Stimulated activated CD8-positive, alpha-beta memory T cell treated with anti-CD3 and anti-CD28 coated beads, Interleukin-15, amount 100 ng/mL, for 48 hours (primary cell): Measurements from ENCODE around the gene RAPH1.

Source experiments
- DNase-seq, 2 donors: peaks; one replicate each; pipeline ENCODE4 v3.0.0-alpha.2; 2020; ENCODE audit warnings: low read depth in 2 of 2

The RAPH1 gene, protein sequence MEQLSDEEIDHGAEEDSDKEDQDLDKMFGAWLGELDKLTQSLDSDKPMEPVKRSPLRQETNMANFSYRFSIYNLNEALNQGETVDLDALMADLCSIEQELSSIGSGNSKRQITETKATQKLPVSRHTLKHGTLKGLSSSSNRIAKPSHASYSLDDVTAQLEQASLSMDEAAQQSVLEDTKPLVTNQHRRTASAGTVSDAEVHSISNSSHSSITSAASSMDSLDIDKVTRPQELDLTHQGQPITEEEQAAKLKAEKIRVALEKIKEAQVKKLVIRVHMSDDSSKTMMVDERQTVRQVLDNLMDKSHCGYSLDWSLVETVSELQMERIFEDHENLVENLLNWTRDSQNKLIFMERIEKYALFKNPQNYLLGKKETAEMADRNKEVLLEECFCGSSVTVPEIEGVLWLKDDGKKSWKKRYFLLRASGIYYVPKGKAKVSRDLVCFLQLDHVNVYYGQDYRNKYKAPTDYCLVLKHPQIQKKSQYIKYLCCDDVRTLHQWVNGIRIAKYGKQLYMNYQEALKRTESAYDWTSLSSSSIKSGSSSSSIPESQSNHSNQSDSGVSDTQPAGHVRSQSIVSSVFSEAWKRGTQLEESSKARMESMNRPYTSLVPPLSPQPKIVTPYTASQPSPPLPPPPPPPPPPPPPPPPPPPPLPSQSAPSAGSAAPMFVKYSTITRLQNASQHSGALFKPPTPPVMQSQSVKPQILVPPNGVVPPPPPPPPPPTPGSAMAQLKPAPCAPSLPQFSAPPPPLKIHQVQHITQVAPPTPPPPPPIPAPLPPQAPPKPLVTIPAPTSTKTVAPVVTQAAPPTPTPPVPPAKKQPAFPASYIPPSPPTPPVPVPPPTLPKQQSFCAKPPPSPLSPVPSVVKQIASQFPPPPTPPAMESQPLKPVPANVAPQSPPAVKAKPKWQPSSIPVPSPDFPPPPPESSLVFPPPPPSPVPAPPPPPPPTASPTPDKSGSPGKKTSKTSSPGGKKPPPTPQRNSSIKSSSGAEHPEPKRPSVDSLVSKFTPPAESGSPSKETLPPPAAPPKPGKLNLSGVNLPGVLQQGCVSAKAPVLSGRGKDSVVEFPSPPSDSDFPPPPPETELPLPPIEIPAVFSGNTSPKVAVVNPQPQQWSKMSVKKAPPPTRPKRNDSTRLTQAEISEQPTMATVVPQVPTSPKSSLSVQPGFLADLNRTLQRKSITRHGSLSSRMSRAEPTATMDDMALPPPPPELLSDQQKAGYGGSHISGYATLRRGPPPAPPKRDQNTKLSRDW

DNA sequence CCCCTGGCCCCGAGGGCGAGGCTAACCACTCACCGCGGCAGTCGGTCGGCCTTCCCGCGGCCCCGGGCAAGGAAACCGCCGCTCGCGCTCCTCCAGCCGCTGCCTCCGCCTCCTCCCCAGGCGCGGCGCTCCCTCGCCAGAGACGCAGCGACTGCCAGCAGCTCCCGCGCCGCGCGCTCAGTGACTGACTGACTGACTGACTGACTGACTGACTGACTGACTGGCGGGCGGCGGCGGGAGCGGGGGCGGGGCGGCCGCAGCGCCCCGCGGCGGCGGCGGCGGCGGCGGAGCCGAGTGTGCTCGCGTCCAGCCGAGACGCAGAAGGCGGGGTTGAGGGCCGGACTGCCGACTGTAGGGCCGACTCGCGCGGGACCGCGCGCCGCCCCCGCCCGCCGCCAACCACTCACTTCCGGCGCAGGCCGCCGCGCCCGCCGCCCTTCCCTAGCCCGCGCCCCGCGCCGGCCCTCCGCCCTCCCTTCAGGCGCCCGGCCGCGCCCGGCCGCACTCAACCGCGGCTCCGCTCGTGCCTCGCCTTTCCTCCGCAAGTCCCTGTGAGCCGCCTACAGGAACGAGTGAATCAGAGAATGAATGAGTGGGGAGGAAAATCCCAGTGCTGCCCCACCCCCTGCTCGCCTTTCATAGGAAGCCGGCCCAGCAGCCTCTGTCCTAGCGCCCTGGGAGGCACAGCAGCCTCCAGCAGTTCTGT lies at the start of gene RAPH1:
Gene RAPH1 (minus strand): TSS at position 224 of the 706 bp plus-strand sequence. CDS start 39,948 bp downstream, outside the sequence.
- peak; percentile 38 to 41 for DNase-seq

DNA sequence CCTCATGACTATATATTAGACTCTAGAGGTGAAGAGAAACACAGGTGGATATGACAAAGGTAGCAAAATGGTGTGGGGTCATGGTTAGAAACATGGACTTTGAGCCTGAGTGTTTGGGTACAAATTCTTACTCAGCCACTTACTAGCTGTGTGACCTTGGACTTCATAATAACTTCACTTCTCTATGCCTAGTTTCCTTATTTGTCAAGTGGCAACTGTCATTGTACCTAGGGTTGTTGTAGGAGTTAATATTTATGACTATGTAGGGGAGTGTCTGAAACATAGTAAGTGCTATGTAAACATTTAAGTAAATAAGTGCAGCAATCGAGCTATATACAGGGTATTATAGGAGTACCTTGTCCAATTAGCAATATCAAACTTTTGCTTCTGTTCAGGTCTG lies 49.7 kb upstream of the RAPH1 start:
- no peak for DNase-seq

DNA sequence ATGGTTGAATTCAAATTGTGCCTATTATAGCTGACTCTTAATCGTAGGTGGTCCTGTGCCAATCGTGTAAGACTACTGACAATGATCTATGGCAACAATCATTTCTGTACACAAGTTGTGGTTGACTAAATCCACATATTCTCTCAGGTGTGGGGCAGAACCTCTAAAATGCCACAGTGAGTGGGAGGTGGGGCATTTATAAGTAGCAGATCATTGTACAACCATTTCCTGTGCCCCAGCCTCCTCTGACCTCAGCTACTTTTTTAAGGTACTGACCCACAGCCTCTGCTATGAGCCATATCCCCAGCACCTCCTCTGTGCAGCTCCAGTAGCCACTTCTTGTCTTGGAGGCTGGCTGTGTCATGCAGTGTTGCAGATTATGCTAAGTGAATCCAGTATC lies 48.6 kb upstream of the RAPH1 start:
- DNase-seq, result peak; percentile 44

DNA sequence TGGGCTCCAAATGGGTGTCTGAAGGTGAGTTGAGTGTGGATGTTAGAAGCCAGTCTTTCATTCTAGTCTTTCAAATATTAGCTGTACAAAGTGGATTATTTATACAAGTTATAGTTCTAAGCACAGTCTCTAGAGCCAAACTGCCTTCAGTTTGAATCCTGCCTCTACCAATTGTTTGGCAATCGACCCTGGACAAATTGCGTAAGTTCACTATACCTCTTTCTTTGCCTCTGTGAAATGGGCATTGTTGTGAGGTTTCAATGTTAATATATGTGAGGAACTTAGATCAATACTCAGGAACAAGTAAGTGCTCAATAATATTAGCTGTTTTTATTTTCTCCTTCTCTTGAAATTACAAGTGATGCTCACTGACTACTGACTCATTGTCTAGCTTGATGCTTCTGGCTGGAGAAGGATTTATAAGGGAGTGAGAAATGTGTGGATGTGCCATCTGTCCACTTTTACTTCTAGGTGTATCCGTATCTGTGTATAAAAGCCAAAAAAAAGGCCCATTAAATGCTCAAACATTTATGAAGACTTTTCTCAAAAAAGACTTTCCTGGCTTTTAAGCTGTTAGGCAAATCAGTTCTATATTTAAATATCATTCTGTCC lies 48.1 kb upstream of the RAPH1 start:
- DNase-seq, result no peak

DNA sequence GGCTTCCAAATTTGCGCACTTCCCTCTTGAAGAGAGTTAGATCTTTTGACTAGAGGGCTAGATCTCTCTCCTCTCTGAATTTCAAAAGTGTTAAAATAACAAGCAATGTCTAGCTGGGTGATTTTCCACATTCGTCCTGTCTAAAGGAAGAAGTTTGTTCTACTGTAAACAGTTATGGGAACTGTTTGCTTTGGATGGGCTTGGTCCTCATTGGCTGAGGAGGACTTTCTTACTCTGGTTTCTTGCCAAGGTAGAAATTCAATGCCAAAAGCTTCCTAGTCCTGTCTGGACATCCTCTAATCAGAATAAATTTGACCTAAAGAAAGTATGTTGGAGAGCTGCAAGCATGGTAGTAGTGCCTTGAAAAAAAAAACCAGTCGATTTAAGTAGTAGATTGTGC lies 47.4 kb upstream of the RAPH1 start:
- no peak for DNase-seq

DNA sequence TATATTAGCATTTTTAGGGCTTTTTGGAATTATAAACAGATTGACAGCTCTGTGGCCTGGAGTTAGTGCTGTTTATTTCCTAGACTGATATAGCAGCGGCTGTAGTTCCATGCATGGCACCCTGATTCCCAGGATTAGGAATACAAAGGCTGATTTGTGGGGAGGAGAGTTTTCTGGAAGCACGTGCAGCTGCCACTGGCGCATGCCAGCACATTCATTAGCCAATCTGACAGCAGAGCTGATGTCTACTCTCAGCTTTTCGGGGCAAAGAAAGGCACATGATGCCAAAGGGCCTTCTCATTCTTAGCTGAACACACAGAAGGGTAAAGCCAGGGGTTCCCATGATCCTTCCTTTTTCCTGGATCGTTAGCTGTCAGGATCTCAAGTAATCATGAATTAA lies 45.7 kb upstream of the RAPH1 start:
- no peak for DNase-seq

DNA sequence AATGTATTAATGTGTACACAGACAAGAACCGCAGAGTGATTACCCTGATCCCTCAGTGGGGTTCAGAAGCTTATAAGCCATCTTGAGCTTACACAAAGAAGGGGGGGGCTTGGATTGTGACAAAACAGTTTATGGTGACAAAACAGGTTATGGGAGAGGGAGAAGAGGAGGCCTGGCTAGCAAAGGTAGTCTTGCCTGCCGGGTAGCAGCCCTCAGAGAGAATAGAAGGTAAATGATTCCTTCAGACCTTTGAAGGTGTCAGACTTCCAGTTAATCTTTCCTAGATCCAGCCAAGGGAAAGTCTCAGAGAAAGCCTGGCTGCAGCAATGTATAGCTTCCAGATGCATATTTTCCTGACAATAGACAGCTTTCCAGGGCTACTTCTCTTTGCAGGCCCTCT lies 44.6 kb upstream of the RAPH1 start:
- no peak for DNase-seq

DNA sequence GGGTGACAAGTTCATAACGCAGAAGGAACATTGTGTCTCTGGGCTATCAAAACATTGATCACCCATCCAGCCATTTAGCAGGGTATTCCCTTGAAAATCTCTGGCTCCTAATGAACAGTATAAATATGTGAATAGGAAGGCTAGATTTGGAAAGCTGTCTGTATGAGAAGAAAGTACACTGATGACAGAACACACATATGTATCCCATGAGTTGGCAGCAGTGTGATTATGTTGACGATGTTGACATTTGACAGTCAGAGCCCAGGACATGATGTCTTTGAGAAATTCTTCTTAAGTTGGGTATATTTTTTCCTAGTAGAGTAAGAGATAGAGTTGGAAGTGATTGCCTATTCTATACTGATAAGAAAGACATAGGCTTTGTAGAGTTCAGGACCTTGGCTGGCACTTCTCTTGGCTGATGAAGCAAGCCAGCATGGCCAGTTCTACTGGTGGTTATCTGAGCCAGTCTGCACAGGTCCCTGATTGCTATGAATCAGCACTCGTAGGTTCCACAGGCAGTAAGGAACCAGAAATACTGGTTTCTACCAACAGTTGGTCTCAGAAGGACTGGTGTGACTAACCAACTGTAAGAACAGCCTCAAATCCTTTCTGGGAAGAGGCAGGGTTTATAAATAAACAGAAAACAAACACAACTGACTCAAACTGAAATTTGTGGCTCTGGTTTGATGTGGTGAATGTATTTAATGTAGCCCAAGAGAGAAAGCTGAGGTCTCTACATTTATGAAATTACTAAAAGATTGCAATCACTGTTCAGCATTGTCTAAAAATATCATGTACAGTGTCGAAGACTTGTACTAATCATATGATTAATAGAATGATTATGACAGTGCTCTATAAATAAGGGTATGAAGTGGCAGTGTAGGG lies 43.9 kb upstream of the RAPH1 start:
- peak in 1 of 2 donors; percentile 21 for DNase-seq

DNA sequence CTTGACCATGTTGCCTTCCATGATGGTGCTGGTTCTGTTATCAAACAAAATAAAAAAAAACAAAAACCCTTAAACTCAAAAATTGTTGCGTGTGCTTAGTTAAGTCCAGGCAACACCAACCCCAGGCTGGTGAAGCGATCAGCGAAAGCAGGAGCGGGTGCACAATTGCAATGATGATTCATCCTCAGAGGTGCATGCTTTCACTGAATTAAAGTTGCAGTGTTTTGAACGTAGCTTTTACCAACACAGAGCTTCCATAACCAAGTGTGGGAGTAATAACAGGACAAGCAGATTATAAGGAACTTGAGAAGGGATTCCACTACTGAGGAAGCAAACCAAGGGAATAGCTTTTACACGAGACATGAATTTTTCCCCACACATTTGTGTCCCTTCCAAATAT lies 39.7 kb upstream of the RAPH1 start:
- DNase-seq, result no peak

DNA sequence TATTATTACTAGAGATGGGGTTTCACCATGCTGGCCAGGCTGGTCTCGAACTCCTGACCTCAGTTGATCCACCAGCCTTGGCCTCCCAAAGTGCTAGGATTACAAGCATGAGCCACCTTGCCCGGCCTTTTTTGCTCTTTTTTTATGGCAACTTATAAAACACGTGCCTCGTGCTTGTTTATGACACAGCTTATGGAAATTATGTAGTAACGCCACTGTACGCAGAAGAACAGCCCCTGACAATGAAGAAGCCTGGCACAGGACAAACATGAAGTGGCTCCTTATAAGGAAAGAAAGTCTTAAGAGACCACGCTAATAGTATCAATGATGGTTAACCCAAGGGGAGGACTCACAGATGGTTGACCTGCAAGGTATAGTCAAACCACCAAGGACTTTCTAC lies 37.2 kb upstream of the RAPH1 start:
- DNase-seq, result no peak

DNA sequence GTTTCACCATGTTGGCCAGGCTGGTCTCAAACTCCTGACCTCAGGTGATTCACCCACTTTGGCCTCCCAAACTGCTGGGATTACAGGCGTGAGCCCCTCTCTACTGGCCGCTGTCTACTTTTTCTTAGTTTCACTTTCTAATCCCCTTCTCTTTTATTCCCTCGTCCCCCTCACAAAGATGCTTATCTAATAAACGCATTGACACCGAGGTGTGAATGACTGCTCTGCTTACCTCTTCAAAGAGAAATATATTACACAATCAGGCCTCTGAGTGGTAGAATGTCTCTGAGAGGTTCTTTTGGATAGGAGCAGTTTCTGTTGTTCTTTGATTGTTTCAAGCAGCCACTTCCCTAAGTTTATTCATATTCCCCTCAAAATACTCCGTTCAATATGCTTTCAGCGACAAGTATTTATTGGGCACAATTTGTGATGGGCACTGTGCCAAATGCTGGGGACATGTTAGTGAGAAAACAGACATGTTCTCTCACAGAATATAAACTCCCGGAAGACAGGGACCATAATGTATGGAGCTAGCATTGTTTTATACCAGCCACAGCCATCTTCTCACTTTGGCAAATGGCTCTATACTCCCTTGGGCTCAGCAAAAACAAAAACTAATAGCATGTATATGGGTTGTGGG lies 34.7 kb upstream of the RAPH1 start:
- DNase-seq, result no peak

DNA sequence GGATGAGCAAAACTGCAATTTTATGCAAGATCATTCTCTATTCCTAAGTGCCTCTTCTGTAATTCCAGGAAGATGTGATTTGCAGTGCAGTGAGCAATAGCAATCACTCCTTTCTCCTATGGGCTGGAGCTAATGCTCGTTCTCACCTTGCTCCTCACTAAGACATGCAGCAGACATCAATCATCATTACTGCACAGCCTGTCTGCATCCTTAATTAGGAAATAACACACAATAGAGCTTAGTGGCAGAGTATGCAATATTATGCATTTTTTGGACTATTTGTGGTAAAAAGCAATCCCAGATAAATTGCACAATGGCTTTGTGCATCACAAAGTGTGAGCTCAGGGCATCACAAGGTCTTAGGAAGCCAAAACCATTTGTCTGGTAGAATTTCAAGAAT lies 32.6 kb upstream of the RAPH1 start:
- no peak for DNase-seq

DNA sequence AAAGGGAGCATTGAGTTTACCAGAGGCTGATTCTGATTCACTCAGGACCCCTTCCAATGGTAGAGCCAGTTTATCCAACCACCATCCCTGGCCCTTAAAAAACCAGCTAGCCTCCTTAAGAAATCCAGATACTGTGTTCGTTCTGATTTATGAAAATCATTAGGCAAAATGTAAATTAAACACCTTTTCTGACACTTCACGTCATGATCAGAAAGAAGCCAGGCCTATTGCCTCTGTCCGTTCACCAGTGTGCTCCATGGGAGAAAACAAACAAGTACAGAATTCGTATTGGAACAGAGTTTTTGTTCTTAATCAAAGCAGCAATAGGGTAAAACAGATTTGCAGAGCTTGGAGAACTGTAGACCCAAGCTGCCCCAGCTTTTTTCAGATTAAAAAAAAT lies 31.1 kb upstream of the RAPH1 start:
- DNase-seq, result no peak

DNA sequence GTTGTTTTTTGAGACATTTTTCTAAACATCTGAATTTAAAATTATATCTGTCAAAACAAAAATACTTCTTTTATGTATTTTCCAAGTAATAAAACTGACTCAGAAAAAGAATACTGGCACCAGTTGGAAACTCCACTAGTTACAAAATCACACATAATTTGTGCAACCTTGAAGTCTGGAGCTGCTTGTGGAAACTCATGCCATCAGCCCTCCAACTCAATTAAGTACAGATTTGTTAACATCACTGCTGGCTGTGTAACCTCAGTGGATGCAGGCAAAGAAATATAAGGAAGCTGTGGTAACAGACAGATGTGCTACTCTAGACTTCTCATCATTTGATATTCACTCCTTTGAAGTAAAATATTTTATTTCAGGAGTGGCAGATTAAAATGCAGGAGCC lies 30.0 kb upstream of the RAPH1 start:
- no peak for DNase-seq

DNA sequence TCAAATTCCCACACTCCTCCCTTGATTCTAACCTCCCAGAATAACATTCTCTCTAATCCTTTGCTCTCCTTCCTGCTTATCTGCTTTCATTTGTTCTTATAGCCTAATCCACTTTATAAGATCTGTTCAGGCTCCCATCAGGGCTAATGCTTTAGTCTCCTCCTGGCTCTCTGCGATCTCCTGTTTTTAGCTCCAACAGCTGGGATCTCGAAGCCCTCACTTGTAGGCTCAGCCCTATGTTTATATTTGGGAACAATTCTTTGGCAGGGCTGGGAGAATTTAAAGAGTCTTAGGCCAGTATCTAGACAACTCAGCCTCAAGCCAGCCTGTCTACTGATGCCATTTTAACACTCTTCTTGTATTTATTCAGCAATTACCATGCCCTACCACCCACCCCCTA lies 27.2 kb upstream of the RAPH1 start:
- no peak for DNase-seq

DNA sequence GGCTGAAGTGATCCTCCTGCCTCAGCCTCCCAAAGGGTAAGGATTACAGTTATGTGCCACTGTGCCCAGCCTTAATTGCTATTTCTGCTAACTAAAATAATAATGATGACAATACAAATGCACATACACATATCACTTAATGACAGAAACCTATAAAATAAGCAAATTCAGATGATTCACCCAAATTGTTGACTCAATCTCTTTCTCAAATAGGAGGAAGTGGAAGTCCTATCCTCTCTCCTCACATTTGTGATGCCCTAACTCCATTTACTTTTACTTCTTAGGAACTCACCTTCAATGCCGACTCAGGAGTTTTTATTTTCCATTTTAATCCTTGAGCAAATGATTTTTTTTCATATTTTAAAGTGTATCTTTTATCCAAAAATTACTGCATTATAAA lies 24.5 kb upstream of the RAPH1 start:
- no peak for DNase-seq

DNA sequence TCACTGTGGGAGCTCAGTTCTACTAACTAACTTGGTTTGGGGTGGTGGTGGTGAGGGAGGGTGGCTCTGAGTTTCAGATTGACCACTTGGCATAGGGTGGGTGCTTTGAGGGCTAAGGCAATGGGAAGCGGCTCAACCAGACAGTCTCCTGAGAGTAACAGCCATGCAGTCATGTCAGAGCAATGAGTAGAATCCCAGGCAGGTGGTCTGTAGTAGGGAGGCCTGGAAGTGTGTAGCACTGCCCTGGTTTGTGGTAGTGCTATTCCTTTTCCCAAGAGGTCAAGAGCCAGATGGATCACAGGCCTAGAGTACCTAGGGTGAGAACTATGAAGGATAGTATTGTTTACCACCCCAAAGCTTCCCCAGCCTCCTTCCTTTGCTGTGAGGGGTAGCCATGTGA lies 18.7 kb upstream of the RAPH1 start:
- no peak for DNase-seq

DNA sequence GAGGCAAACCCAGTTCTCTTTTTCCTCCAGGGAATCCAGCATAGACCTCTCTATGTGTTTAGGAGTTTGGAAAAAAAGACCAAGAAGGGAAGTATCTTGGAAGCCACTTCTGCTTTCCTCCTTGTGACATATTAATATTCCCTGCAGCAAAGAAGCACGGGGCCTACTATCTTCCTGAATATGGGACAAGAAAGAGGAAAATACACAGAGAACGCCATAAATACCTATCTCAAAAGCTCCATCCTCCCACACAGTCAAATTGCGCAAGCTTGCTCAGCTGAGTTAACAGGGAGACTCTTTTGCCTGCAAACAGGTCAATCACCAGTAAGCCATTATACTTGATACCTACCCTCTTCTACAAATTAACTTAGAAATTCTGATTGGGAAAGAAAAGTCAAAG lies 16.7 kb upstream of the RAPH1 start:
- no peak for DNase-seq

DNA sequence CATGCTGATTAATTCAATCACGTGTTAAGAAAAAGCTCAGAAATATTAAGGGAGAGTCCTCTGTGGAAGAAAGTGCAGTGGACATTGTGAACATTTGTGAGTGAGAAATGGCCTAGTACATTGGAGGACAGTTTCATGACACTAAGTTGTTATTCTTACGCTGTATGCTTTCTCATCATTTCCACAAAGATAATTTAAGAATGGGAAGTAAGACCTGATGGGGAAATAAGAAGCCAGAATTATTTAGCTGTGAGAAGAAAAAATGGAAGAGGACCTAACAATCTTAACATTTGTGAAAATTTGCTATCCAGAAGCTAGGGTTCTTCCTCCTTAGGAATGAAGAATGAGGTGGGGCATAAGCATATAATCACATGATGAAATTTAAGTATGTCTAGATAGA lies 15.2 kb upstream of the RAPH1 start:
- DNase-seq, result no peak

DNA sequence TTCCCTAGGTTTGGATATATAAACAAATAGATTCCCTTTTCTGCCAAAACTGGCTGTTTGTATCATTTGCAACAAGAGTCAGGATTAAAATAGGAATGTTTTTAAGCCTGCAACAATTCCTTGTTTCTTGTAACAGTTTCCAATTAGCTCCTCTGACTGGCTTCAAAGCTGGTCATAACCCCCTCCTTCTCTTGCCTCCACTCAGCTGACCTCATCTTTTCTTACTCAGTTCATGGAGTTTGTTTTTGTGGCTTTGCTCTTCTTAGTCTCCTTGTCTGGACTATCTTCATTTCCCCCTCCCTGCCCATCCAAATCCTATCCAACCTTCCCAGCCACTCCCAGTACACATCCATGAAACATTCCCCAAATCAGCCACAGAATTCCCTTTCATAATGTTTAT lies 14.3 kb upstream of the RAPH1 start:
- no peak for DNase-seq
